CD14-positive monocyte (primary cell): ENCODE results near the gene PLEKHM3. TPM values are rescaled to one million over a fixed set of nuclear protein-coding genes. Genes with fewer than 3 reads are reported as not detected.

Experiments
- DNase-seq, 3 donors: peaks; one replicate each; pipeline ENCODE4 v3.0.0-alpha.2; 2011 to 2022
- H2AFZ ChIP-seq: 2 replicates; pipeline ENCODE4 v1.6.0; 2012; ENCODE audit warnings: mild to moderate bottlenecking, low read depth, low read length, inconsistent platforms; ENCODE audit not compliant: insufficient read depth, poor library complexity, severe bottlenecking
- H3K27ac ChIP-seq, 2 donors: 1 replicate in 1 of 2; 2 replicates in 1 of 2; pipeline ENCODE4 v1.5.1; 2012 to 2013; ENCODE audit warnings: low read length in 2 of 2, control low read depth in 1 of 2, inconsistent platforms in 1 of 2, low read depth in 1 of 2, mild to moderate bottlenecking in 1 of 2
- H3K27me3 ChIP-seq, 2 donors: one replicate each; pipeline versions ENCODE4 v1.6.0 to v1.6.1; 2011 to 2013; ENCODE audit warnings: low read length in 2 of 2; ENCODE audit not compliant: control insufficient read depth in 2 of 2, insufficient read depth in 2 of 2
- H3K36me3 ChIP-seq, 2 donors: replicated peaks in 1 of 2; 1 replicate in 1 of 2; 2 replicates in 1 of 2; pipeline versions ENCODE4 v1.5.1 to v1.6.1; 2012 to 2013; ENCODE audit warnings: low read length in 2 of 2, control low read depth in 1 of 2, inconsistent platforms in 1 of 2, mild to moderate bottlenecking in 1 of 2; ENCODE audit not compliant: insufficient read depth in 2 of 2, control insufficient read depth in 1 of 2
- H3K4me1 ChIP-seq, 2 donors: 1 replicate in 1 of 2; 2 replicates in 1 of 2; pipeline versions ENCODE4 v1.5.1 to v1.6.1; 2012 to 2013; ENCODE audit warnings: low read length in 2 of 2, control low read depth in 1 of 2, inconsistent platforms in 1 of 2, mild to moderate bottlenecking in 1 of 2, moderate library complexity in 1 of 2; ENCODE audit not compliant: insufficient read depth in 2 of 2, control insufficient read depth in 1 of 2
- H3K4me2 ChIP-seq: replicated peaks from 2 replicates; pipeline ENCODE3; 2012; ENCODE audit warnings: low read length, moderate library complexity, mild to moderate bottlenecking; ENCODE audit not compliant: poor library complexity, severe bottlenecking; ENCODE audit errors: extremely low read depth
- H3K4me3 ChIP-seq, 3 experiments: fragments of 200-600 bp in 1 of 3; sonication (generic) in 1 of 3; replicated peaks in 1 of 3; 1 replicate in 2 of 3; 2 replicates in 1 of 3; pipeline ENCODE4 v1.5.1; 2011 to 2013; ENCODE audit warnings: low read length in 3 of 3, mild to moderate bottlenecking in 3 of 3, control low read depth in 2 of 3, low read depth in 2 of 3, inconsistent platforms in 1 of 3, moderate library complexity in 1 of 3
- H3K79me2 ChIP-seq: 2 replicates; pipeline ENCODE4 v1.6.0; 2012; ENCODE audit warnings: mild to moderate bottlenecking, control low read depth, inconsistent platforms, low read length, moderate library complexity; ENCODE audit not compliant: insufficient read depth
- H3K9ac ChIP-seq: 2 replicates; pipeline ENCODE4 v1.6.0; 2017; ENCODE audit warnings: low read length, mild to moderate bottlenecking; ENCODE audit not compliant: insufficient read depth, poor library complexity, severe bottlenecking
- H3K9me3 ChIP-seq, 2 donors: replicated peaks in 1 of 2; 1 replicate in 1 of 2; 2 replicates in 1 of 2; pipeline versions ENCODE4 v1.5.1 to v1.6.1; 2012 to 2013; ENCODE audit warnings: low read length in 2 of 2, control low read depth in 1 of 2; ENCODE audit not compliant: control insufficient read depth in 1 of 2, insufficient read depth in 1 of 2
- H4K20me1 ChIP-seq: 2 replicates; pipeline ENCODE4 v1.6.0; 2012; ENCODE audit warnings: mild to moderate bottlenecking, low read length, control low read depth, moderate library complexity; ENCODE audit not compliant: insufficient read depth
- H3K27ac Mint-ChIP-seq, 7 donors: one replicate each; pipeline ENCODE4 v1.8.0; 2020; ENCODE audit warnings: mild to moderate bottlenecking in 7 of 7, mixed read lengths in 7 of 7, moderate library complexity in 6 of 7, inconsistent platforms in 2 of 7
- H3K27me3 Mint-ChIP-seq, 3 donors: one replicate each; pipeline ENCODE4 v1.8.0; 2021 to 2022; ENCODE audit warnings: low read depth in 3 of 3, mild to moderate bottlenecking in 3 of 3, mixed read lengths in 3 of 3, moderate library complexity in 3 of 3, inconsistent platforms in 1 of 3
- H3K36me3 Mint-ChIP-seq, 2 donors: one replicate each; pipeline ENCODE4 v1.8.0; 2020; ENCODE audit warnings: mixed read lengths in 2 of 2, inconsistent platforms in 1 of 2, mild to moderate bottlenecking in 1 of 2
- H3K4me1 Mint-ChIP-seq: one replicate; pipeline ENCODE4 v1.8.0; 2020; ENCODE audit warnings: mild to moderate bottlenecking, mixed read lengths
- H3K4me3 Mint-ChIP-seq, 2 donors: one replicate each; pipeline ENCODE4 v1.8.0; 2020; ENCODE audit warnings: mild to moderate bottlenecking in 2 of 2, mixed read lengths in 2 of 2, moderate library complexity in 1 of 2
- H3K9me3 Mint-ChIP-seq, 7 donors: one replicate each; pipeline ENCODE4 v1.8.0; 2020 to 2022; ENCODE audit warnings: mixed read lengths in 7 of 7, mild to moderate bottlenecking in 6 of 7, moderate library complexity in 6 of 7, inconsistent platforms in 2 of 7
- WGBS: methylation state at CpG from one replicate; pipeline ENCODE4 v1.1.5; 2013; ENCODE audit warnings: missing lambda C conversion rate; ENCODE audit not compliant: insufficient coverage; 5-methylcytosine and 5-hydroxymethylcytosine counted together
- intact Hi-C, 2 donors: fragments of 100-400 bp; cut with micrococcal nuclease; formaldehyde crosslinking; loops; one replicate each; pipeline versions ENCODE4 v1.15.0 to v1.15.1; 2023
- polyA plus RNA-seq, 3 donors: library from polyadenylated mRNA; depleted of rRNA in 1 of 3; unstranded in 2 of 3; stranded (reverse) in 1 of 3; fragments of 300-500 nt in 2 of 3; fragments of >200 nt in 1 of 3; fragmentation: Illumina TruSeq in 2 of 3; gene quantifications; 1 replicate in 2 of 3; 2 replicates in 1 of 3; pipeline ENCODE4 v1.2.3, GENCODE V29; 2012 to 2021
- TF ChIP-seq, protein P1 (sequence below): fragments of 200-600 bp; IDR thresholded peaks from one replicate; pipeline ENCODE4 v1.8.0; 2022; ENCODE audit warnings: antibody characterized with exemption, mild to moderate bottlenecking

PLEKHM3 gene
- polyA plus RNA-seq, 3 donors: 3.0 to 8.0 (median 3.0) TPM

- Mint-ChIP-seq H3K36me3 (no peaks in the 10 kb centered on the region), H3K4me1 (peaks cover 33% of the 10 kb centered on the region), H3K9me3 (no peaks in the 10 kb centered on the region), H3K4me3 (no peak overlapping the region), H3K27ac (peak overlapping the region in 2 of 7 donors; percentile 6 to 32), H3K27me3 (no peaks in the 10 kb centered on the region)
- H3K4me1 ChIP-seq: peaks cover 26 to 32% of the 10 kb centered on the region in 2 donors
- no peak overlapping the region for H3K4me2 ChIP-seq
- H3K4me3 ChIP-seq: no peak overlapping the region
- H3K9ac ChIP-seq: no peak overlapping the region
- 38% methylated on average over 3 of the region's 5 CpGs for whole genome bisulfite sequencing
- H4K20me1 ChIP-seq: no peaks in the 10 kb centered on the region
- H3K27ac ChIP-seq: no peak overlapping the region
- H3K36me3 ChIP-seq: no peaks in the 10 kb centered on the region
- no peaks in the 10 kb centered on the region for H3K27me3 ChIP-seq
- H3K9me3 ChIP-seq: no peaks in the 10 kb centered on the region
- no peaks in the 10 kb centered on the region for H3K79me2 ChIP-seq
- H2AFZ ChIP-seq: no peak overlapping the region
- TF ChIP-seq, protein P1, sequence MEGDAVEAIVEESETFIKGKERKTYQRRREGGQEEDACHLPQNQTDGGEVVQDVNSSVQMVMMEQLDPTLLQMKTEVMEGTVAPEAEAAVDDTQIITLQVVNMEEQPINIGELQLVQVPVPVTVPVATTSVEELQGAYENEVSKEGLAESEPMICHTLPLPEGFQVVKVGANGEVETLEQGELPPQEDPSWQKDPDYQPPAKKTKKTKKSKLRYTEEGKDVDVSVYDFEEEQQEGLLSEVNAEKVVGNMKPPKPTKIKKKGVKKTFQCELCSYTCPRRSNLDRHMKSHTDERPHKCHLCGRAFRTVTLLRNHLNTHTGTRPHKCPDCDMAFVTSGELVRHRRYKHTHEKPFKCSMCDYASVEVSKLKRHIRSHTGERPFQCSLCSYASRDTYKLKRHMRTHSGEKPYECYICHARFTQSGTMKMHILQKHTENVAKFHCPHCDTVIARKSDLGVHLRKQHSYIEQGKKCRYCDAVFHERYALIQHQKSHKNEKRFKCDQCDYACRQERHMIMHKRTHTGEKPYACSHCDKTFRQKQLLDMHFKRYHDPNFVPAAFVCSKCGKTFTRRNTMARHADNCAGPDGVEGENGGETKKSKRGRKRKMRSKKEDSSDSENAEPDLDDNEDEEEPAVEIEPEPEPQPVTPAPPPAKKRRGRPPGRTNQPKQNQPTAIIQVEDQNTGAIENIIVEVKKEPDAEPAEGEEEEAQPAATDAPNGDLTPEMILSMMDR: no peak
- intact Hi-C loops: no loop called here
- DNase-seq: no peak
Observed at GRCh38 chr2:207784898-207785297, 240.4 kb downstream of the PLEKHM3 start.

- H3K36me3 ChIP-seq: no peaks in the 10 kb centered on the region
- no peak overlapping the region for H3K4me3 ChIP-seq
- TF ChIP-seq, protein P1: no peak
- WGBS: no CpG with 5 or more reads among the region's 2 CpGs
- Mint-ChIP-seq H3K4me1 (peaks cover 33% of the 10 kb centered on the region), H3K9me3 (peaks cover 0 to 2% (median 0%) of the 10 kb centered on the region in 7 donors), H3K4me3 (no peak overlapping the region), H3K36me3 (no peaks in the 10 kb centered on the region), H3K27me3 (no peaks in the 10 kb centered on the region), H3K27ac (peak overlapping the region in 1 of 7 donors; percentile 57)
- no peak overlapping the region for H3K4me2 ChIP-seq
- no peak overlapping the region for H3K27ac ChIP-seq
- H4K20me1 ChIP-seq: no peaks in the 10 kb centered on the region
- H3K4me1 ChIP-seq: peaks cover 26 to 32% of the 10 kb centered on the region in 2 donors
- DNase-seq: no peak
- intact Hi-C loops: no loop called here
- no peak overlapping the region for H3K9ac ChIP-seq
- H3K27me3 ChIP-seq: no peaks in the 10 kb centered on the region
- H3K79me2 ChIP-seq: no peaks in the 10 kb centered on the region
- no peak overlapping the region for H2AFZ ChIP-seq
- H3K9me3 ChIP-seq: no peaks in the 10 kb centered on the region
Observed at GRCh38 chr2:207783514-207783913, 241.8 kb downstream of the PLEKHM3 start.
